NCI-H2171 (cell line): ENCODE measurements around the gene ATOSB.
A peak's percentile ranks its signal among the peaks of the same experiment; 100 is the strongest.

Experiments used
- DNase-seq: peaks from one replicate; lab custom pipeline; 2025; lab: John Stamatoyannopoulos, UW

Gene ATOSB

GRCh38 chr9:35112257-35113020, 3.2 kb downstream of the ATOSB start:
- DNase-seq: no peak

- peak; percentile 81 for DNase-seq
These were observed 4.4 kb downstream of the ATOSB start for GRCh38 chr9:35111001-35111933.

GRCh38 chr9:35110327-35110761, 5.3 kb downstream of the ATOSB start:
- DNase-seq: no peak

GRCh38 chr9:35108946-35109575, 6.6 kb downstream of the ATOSB start:
- DNase-seq: no peak

- no peak for DNase-seq
These were observed 7.2 kb downstream of the ATOSB start for GRCh38 chr9:35108461-35108860.

GRCh38 chr9:35107297-35108290, 8.1 kb downstream of the ATOSB start:
- no peak for DNase-seq

- DNase-seq: no peak
These were observed 9.3 kb downstream of the ATOSB start for GRCh38 chr9:35106343-35106730.

- no peak for DNase-seq
These were observed 9.9 kb downstream of the ATOSB start for GRCh38 chr9:35105571-35106342.

GRCh38 chr9:35105126-35105525, 10.5 kb downstream of the ATOSB start:
- no peak for DNase-seq

GRCh38 chr9:35104586-35104985, 11.1 kb downstream of the ATOSB start:
- DNase-seq: no peak

- no peak for DNase-seq
These were observed 11.9 kb downstream of the ATOSB start for GRCh38 chr9:35103660-35104191.

- DNase-seq: peak; percentile 76
These were observed 12.6 kb downstream of the ATOSB start, which contains the start of gene STOML2 for GRCh38 chr9:35102769-35103659. STOML2 (minus strand) TSS chr9:35103131; CDS start chr9:35103094, 37 bp downstream.

GRCh38 chr9:35102465-35102768, 13.2 kb downstream of the ATOSB start:
- no peak for DNase-seq

GRCh38 chr9:35097573-35097972, 18.1 kb downstream of the ATOSB start:
- no peak for DNase-seq

GRCh38 chr9:35096035-35096849, 19.4 kb downstream of the ATOSB start, which contains the start of gene PIGO:
PIGO (minus strand) TSS chr9:35096591; CDS start chr9:35095565, 1,026 bp downstream.
- peak; percentile 64 for DNase-seq

- DNase-seq: no peak
These were observed 24.1 kb downstream of the ATOSB start for GRCh38 chr9:35091536-35091935.

GRCh38 chr9:35089434-35089833, 26.2 kb downstream of the ATOSB start:
- no peak for DNase-seq

GRCh38 chr9:35085078-35085477, 30.6 kb downstream of the ATOSB start:
- no peak for DNase-seq
